ENCODE results near the gene IKZF1. TPM values are rescaled to one million over a fixed set of nuclear protein-coding genes. Genes with fewer than 3 reads are reported as not detected.

Gene IKZF1
- total RNA-seq, 1 donor from 2014 or later: 2.0 TPM

- H3K27me3 Mint-ChIP-seq: peaks cover 82% of the 10 kb centered on the region
- TF ChIP-seq CTCF (conservative IDR thresholded peaks at IDR 0.05): no peak
- DNase-seq (ENCODE audit: extremely low spot score, unreplicated experiment): no peak
Observed at GRCh38 chr7:50302486-50303334, 1.8 kb upstream of the IKZF1 start.

DNA sequence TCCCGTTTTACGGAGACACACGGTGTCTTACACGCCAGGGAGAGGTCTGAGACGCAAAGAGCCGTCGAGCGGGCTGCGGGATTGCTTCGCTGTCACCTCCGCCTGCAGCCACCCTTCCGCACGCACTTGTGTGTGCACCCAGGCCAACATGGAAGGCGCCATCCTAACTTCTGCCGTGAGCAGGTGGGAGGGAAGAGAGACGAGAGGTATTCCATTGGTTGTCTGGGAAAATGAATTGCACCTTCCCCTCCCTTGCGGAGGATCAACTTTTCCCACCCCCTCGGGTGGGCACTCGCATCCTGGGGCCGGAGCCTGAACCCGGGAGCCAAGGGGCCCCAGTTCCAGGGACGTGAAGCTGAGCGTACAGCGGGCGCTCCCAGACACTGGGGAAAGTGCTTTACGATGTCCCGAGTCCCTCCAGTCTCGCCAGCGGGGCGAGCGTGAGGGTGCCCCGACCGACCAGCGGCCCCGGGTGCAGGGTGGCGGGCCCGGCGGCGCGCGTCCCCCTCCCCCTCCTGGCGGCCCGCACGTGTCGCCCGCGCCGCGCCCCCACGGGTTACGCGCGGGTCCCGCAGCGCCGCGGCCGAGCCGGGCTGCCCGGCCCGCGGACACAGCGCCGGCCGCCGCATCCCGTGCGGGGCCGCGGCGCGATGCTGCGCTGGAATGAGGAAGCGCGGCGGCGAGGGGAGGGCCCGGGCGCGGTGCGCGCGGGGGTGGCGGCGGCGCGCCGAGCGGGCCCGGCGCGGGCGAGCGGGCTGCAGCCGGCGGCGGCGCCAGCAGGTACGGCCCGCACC is 984 bp upstream of the IKZF1 start:
- no peak for TF ChIP-seq CTCF (conservative IDR thresholded peaks at IDR 0.05)
- no peak for DNase-seq (ENCODE audit: extremely low spot score, unreplicated experiment)
- Mint-ChIP-seq H3K27me3 (peaks cover 84% of the 10 kb centered on the region), H3K9me3 (no peaks in the 10 kb centered on the region), H3K4me1 (ENCODE audit: unreplicated experiment) (no peaks in the 10 kb centered on the region), H3K36me3 (no peaks in the 10 kb centered on the region), H3K27ac (no peak overlapping the region), H3K4me3 (peak overlapping the region; percentile 79)

More at GRCh38 chr7:50302486-50303334, 1.8 kb upstream of the IKZF1 start:
- Mint-ChIP-seq H3K4me3 (peak overlapping the region; percentile 79), H3K9me3 (no peaks in the 10 kb centered on the region), H3K36me3 (no peaks in the 10 kb centered on the region), H3K27ac (no peak overlapping the region), H3K4me1 (ENCODE audit: unreplicated experiment) (no peaks in the 10 kb centered on the region)

DNA sequence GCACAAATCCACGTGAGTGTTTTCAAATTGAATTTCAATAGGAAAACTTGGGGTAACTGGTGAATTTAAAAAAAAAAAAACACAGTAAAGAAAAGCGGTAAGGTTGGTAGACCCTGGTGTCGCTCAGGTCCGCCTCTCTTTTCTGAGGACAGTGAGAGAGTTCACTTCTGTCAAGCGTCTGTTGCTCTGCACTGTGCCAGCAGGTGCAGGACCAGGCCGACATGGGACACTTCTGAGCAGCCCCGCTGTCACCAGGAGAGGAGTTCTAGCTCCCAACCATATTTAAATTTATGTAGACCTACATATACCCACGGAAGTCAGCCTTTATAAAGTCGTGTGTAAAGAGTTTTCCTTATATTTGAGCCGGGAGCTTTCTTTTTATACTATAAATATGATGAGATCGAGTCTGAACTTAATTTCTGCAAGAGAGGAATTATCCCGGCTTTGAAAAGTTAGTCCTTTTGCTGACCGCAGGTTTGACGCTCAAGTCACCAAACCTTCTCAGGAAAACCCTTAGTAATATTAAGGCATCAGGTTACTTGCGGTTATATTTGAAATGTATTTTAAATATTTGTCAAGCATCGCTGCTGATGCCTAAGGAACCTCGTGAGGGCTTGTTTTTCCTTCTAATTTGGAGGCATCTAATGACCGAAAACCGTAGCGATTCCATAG is 531 bp downstream of the IKZF1 start:
- no peak for DNase-seq (ENCODE audit: extremely low spot score, unreplicated experiment)
- H3K27me3 Mint-ChIP-seq: peaks cover 80% of the 10 kb centered on the region
- H3K36me3 Mint-ChIP-seq: no peaks in the 10 kb centered on the region
- TF ChIP-seq CTCF (conservative IDR thresholded peaks at IDR 0.05): no peak
- no peaks in the 10 kb centered on the region for H3K9me3 Mint-ChIP-seq
- H3K4me1 Mint-ChIP-seq (ENCODE audit: unreplicated experiment): peaks cover 11% of the 10 kb centered on the region
- no peak overlapping the region for H3K27ac Mint-ChIP-seq
- H3K4me3 Mint-ChIP-seq: peak overlapping the region; percentile 80

DNA sequence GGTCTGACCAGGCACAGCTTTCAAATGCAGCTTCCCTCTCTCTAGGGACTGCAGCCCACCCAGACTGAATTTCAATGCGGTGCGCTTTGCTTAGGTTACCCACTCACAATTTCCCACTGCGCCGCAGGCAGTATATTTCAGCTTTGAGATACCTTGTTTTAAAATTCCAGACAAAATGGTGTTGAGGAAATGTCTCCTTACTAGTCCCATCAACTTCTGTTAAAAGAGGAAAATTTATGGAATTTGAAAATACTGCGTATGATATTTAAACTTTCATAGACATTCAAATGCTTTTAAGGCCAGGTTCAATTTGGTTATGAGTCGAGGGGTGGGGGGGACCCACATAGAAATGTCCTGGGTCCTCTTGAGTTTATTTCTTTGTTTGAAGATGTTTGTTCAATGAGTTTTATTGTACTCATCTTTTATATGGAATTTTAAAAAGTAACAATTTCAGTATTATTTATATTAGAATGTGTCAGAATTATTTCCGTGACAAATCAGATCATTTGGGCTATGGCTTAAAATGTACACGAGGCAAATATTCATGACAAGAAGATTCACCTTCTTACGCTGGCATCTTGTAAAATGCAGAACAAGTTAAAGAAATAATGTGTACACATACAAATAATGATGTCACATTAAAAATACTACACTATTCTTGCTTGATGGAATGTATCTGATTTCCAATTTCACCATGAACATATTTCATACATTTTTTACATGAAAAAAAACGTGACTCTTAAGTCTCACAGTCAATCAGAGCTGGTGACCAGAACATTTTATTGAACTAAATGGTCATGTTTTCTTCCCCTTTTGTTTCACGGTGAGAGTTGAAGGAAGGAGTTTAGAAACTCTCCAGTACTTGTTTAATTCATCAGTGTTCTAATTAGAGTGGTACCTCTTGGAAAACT is 1.3 kb downstream of the IKZF1 start:
- H3K9me3 Mint-ChIP-seq: no peaks in the 10 kb centered on the region
- peaks cover 74% of the 10 kb centered on the region for H3K27me3 Mint-ChIP-seq
- H3K27ac Mint-ChIP-seq: no peak overlapping the region
- no peak overlapping the region for H3K4me3 Mint-ChIP-seq
- TF ChIP-seq CTCF (conservative IDR thresholded peaks at IDR 0.05): no peak
- H3K4me1 Mint-ChIP-seq (ENCODE audit: unreplicated experiment): peaks cover 11% of the 10 kb centered on the region
- no peak for DNase-seq (ENCODE audit: extremely low spot score, unreplicated experiment)
- H3K36me3 Mint-ChIP-seq: no peaks in the 10 kb centered on the region

Data from type B pancreatic cell (in vitro differentiated cells).